ENCODE results near the gene PLEKHG5. TPM values are rescaled to one million over a fixed set of nuclear protein-coding genes. Genes with fewer than 3 reads are reported as not detected.

PLEKHG5 gene
- total RNA-seq, 1 donor from 2014 or later = 23.3 TPM

GRCh38 chr1:6503884-6504602, 12.6 kb upstream of the PLEKHG5 start:
- no peak for TF ChIP-seq CTCF (conservative IDR thresholded peaks at IDR 0.05; ENCODE audit: low read depth, low read length)

GRCh38 chr1:6502000-6502891, 10.8 kb upstream of the PLEKHG5 start:
- no peak for TF ChIP-seq CTCF (conservative IDR thresholded peaks at IDR 0.05; ENCODE audit: low read depth, low read length)
- H3K4me3 ChIP-seq (ENCODE audit: low read depth, low read length) = no peak overlapping the region
- no peak for DNase-seq (ENCODE audit: low read depth)

More at GRCh38 chr1:6503884-6504602, 12.6 kb upstream of the PLEKHG5 start:
- no peak for DNase-seq (ENCODE audit: low read depth)
- no peak overlapping the region for H3K4me3 ChIP-seq (ENCODE audit: low read depth, low read length)

- TF ChIP-seq CTCF (conservative IDR thresholded peaks at IDR 0.05; ENCODE audit: low read depth, low read length) = peak; percentile 11
- no peak overlapping the region for H3K4me3 ChIP-seq (ENCODE audit: low read depth, low read length)
- no peak for DNase-seq (ENCODE audit: low read depth)
Measured at GRCh38 chr1:6501279-6501813, 9.9 kb upstream of the PLEKHG5 start.

- TF ChIP-seq CTCF (conservative IDR thresholded peaks at IDR 0.05; ENCODE audit: low read depth, low read length) = no peak
- DNase-seq (ENCODE audit: low read depth) = no peak
- H3K4me3 ChIP-seq (ENCODE audit: low read depth, low read length) = no peak overlapping the region
Measured at GRCh38 chr1:6500544-6501278, 9.2 kb upstream of the PLEKHG5 start.

GRCh38 chr1:6499296-6499695, 7.8 kb upstream of the PLEKHG5 start:
- DNase-seq (ENCODE audit: low read depth) = no peak
- no peak overlapping the region for H3K4me3 ChIP-seq (ENCODE audit: low read depth, low read length)
- no peak for TF ChIP-seq CTCF (conservative IDR thresholded peaks at IDR 0.05; ENCODE audit: low read depth, low read length)

GRCh38 chr1:6498576-6499111, 7.2 kb upstream of the PLEKHG5 start:
- H3K4me3 ChIP-seq (ENCODE audit: low read depth, low read length) = no peak overlapping the region
- DNase-seq (ENCODE audit: low read depth) = no peak
- TF ChIP-seq CTCF (conservative IDR thresholded peaks at IDR 0.05; ENCODE audit: low read depth, low read length) = no peak

Measured in epithelial cell of proximal tubule (primary cell).